ENCODE data around the gene PROZ.

GRCh38 chr13:113120300-113121182 is 37.9 kb upstream of the PROZ start:
- TF ChIP-seq POLR2A (IDR thresholded peaks at IDR 0.05) (no peak), CTCF (IDR thresholded peaks at IDR 0.05) (no peak)

All from sigmoid colon (tissue), 3 donors.